Activated naive CD8-positive, alpha-beta T cell treated with anti-CD3 and anti-CD28 coated beads, Interleukin-2, amount 10 ng/mL, durations not matched to agents 7 days and 5 days (primary cell): Measurements from ENCODE around the gene HOXA11. TPM values are rescaled to one million over a fixed set of nuclear protein-coding genes. Genes with fewer than 3 reads are reported as not detected.

Source experiments
- ATAC-seq: fragments of 150-1000 bp; cut with Tn5 transposase; one replicate; pipeline ENCODE4 v1.10.0; 2021; ENCODE audit warnings: low read depth, moderate library complexity
- POLR2A ChIA-PET: fragments of 350-600 bp; sonication (Branson Sonifier 250); formaldehyde crosslinking; loops from one replicate; lab custom pipeline; 2021; ENCODE audit warnings: antibody characterized with exemption; lab: Charles Lee
- DNase-seq: peaks from one replicate; pipeline ENCODE4 v3.0.0; 2021
- H3K27ac Mint-ChIP-seq: one replicate; pipeline ENCODE4 v1.8.0; 2022; ENCODE audit warnings: mild to moderate bottlenecking, mixed read lengths
- H3K27me3 Mint-ChIP-seq: one replicate; pipeline ENCODE4 v1.8.0; 2022; ENCODE audit warnings: mild to moderate bottlenecking, moderate library complexity, mixed read lengths
- H3K36me3 Mint-ChIP-seq: one replicate; pipeline ENCODE4 v1.8.0; 2021; ENCODE audit warnings: mild to moderate bottlenecking, mixed read lengths
- H3K4me1 Mint-ChIP-seq: one replicate; pipeline ENCODE4 v1.8.0; 2021; ENCODE audit warnings: mixed read lengths
- H3K4me3 Mint-ChIP-seq: one replicate; pipeline ENCODE4 v1.8.0; 2022; ENCODE audit warnings: mild to moderate bottlenecking, moderate library complexity, mixed read lengths
- H3K9me3 Mint-ChIP-seq: one replicate; pipeline ENCODE4 v1.8.0; 2021; ENCODE audit warnings: mixed read lengths
- total RNA-seq, 2 experiments: library from RNA; stranded (reverse); gene quantifications; one replicate each; pipeline ENCODE4 v1.2.3, GENCODE V29; 2021

HOXA11 gene
- total RNA-seq, 2 experiments from 2014 or later, result not detected

- peaks cover 72% of the 10 kb centered on the region for H3K27me3 Mint-ChIP-seq
- peaks cover 17% of the 10 kb centered on the region for H3K4me1 Mint-ChIP-seq
- ATAC-seq, result no peak
- H3K27ac Mint-ChIP-seq, result no peak overlapping the region
- no peak for DNase-seq
- no peaks in the 10 kb centered on the region for H3K9me3 Mint-ChIP-seq
- peak overlapping the region; percentile 55 for H3K4me3 Mint-ChIP-seq
- H3K36me3 Mint-ChIP-seq, result no peaks in the 10 kb centered on the region
- POLR2A ChIA-PET, result no interaction called here
Measured at GRCh38 chr7:27148031-27148755, 36.8 kb downstream of the HOXA11 start.

- POLR2A ChIA-PET, result no interaction called here
- no peaks in the 10 kb centered on the region for H3K36me3 Mint-ChIP-seq
- H3K4me1 Mint-ChIP-seq, result peaks cover 17% of the 10 kb centered on the region
- ATAC-seq (no peak), DNase-seq (no peak)
- H3K9me3 Mint-ChIP-seq, result no peaks in the 10 kb centered on the region
- H3K4me3 Mint-ChIP-seq, result peak within 1 kb of the TSS; percentile 55
- peaks cover 67% of the 10 kb centered on the region for H3K27me3 Mint-ChIP-seq
- H3K27ac Mint-ChIP-seq, result no peak within 1 kb of the TSS
Measured at GRCh38 chr7:27147199-27148030, 37.6 kb downstream of the HOXA11 start, which contains the start of gene HOXA6. Gene HOXA6 (minus strand): TSS chr7:27147774. CDS start chr7:27147749, 25 bp downstream.

GRCh38 chr7:27146491-27147198, 38.4 kb downstream of the HOXA11 start:
- Mint-ChIP-seq H3K4me3 (no peak overlapping the region), H3K4me1 (peaks cover 11% of the 10 kb centered on the region), H3K27ac (no peak overlapping the region), H3K27me3 (peaks cover 59% of the 10 kb centered on the region), H3K9me3 (no peaks in the 10 kb centered on the region), H3K36me3 (no peaks in the 10 kb centered on the region)
- ATAC-seq, result no peak
- POLR2A ChIA-PET, result no interaction called here
- no peak for DNase-seq

GRCh38 chr7:27145914-27146412, 39.1 kb downstream of the HOXA11 start:
- H3K4me1 Mint-ChIP-seq, result peaks cover 6% of the 10 kb centered on the region
- POLR2A ChIA-PET, result interaction anchor here (0.6 kb wide), 1 partner anchor 49 kb away, joined by 5 read pairs; no protein-coding TSS in a partner anchor
- H3K27ac Mint-ChIP-seq, result no peak overlapping the region
- H3K27me3 Mint-ChIP-seq, result peaks cover 52% of the 10 kb centered on the region
- no peak overlapping the region for H3K4me3 Mint-ChIP-seq
- H3K9me3 Mint-ChIP-seq, result no peaks in the 10 kb centered on the region
- no peaks in the 10 kb centered on the region for H3K36me3 Mint-ChIP-seq
- DNase-seq, result no peak
- ATAC-seq, result no peak

GRCh38 chr7:27145165-27145913, 39.7 kb downstream of the HOXA11 start:
- Mint-ChIP-seq H3K27ac (no peak overlapping the region), H3K4me3 (no peak overlapping the region), H3K27me3 (peaks cover 47% of the 10 kb centered on the region), H3K9me3 (no peaks in the 10 kb centered on the region), H3K4me1 (peaks cover 3% of the 10 kb centered on the region), H3K36me3 (no peaks in the 10 kb centered on the region)
- POLR2A ChIA-PET, result interaction anchor here (0.6 kb wide), 1 partner anchor 48 kb away, joined by 5 read pairs; no protein-coding TSS in a partner anchor
- no peak for DNase-seq
- no peak for ATAC-seq

- H3K27ac Mint-ChIP-seq, result no peak overlapping the region
- no peak overlapping the region for H3K4me3 Mint-ChIP-seq
- H3K4me1 Mint-ChIP-seq, result peaks cover 2% of the 10 kb centered on the region
- no peak for DNase-seq
- H3K27me3 Mint-ChIP-seq, result peaks cover 42% of the 10 kb centered on the region
- no peaks in the 10 kb centered on the region for H3K36me3 Mint-ChIP-seq
- no peaks in the 10 kb centered on the region for H3K9me3 Mint-ChIP-seq
- no peak for ATAC-seq
- POLR2A ChIA-PET, result no interaction called here
Measured at GRCh38 chr7:27144781-27145164, 40.3 kb downstream of the HOXA11 start.

GRCh38 chr7:27143950-27144780, 40.9 kb downstream of the HOXA11 start:
- H3K4me3 Mint-ChIP-seq, result no peak overlapping the region
- no peak for DNase-seq
- H3K27ac Mint-ChIP-seq, result no peak overlapping the region
- peaks cover 2% of the 10 kb centered on the region for H3K4me1 Mint-ChIP-seq
- POLR2A ChIA-PET, result no interaction called here
- ATAC-seq, result no peak
- no peaks in the 10 kb centered on the region for H3K36me3 Mint-ChIP-seq
- no peaks in the 10 kb centered on the region for H3K9me3 Mint-ChIP-seq
- H3K27me3 Mint-ChIP-seq, result peaks cover 36% of the 10 kb centered on the region

- H3K27me3 Mint-ChIP-seq, result peaks cover 31% of the 10 kb centered on the region
- no peak for ATAC-seq
- H3K27ac Mint-ChIP-seq, result no peak within 1 kb of the TSS
- H3K4me1 Mint-ChIP-seq, result peaks cover 2% of the 10 kb centered on the region
- H3K36me3 Mint-ChIP-seq, result no peaks in the 10 kb centered on the region
- DNase-seq, result no peak
- POLR2A ChIA-PET, result no interaction called here
- no peaks in the 10 kb centered on the region for H3K9me3 Mint-ChIP-seq
- H3K4me3 Mint-ChIP-seq, result no peak within 1 kb of the TSS
Measured at GRCh38 chr7:27143023-27143949, 41.7 kb downstream of the HOXA11 start, which contains the start of gene HOXA5. Gene HOXA5 (minus strand): TSS chr7:27143681. CDS start chr7:27143607, 74 bp downstream.

- Mint-ChIP-seq H3K36me3 (no peaks in the 10 kb centered on the region), H3K27ac (no peak overlapping the region), H3K9me3 (no peaks in the 10 kb centered on the region), H3K27me3 (peaks cover 32% of the 10 kb centered on the region), H3K4me1 (no peaks in the 10 kb centered on the region), H3K4me3 (no peak overlapping the region)
- POLR2A ChIA-PET, result no interaction called here
- DNase-seq (no peak), ATAC-seq (no peak)
Measured at GRCh38 chr7:27142580-27143022, 42.4 kb downstream of the HOXA11 start.

GRCh38 chr7:27141923-27142579, 43.0 kb downstream of the HOXA11 start:
- Mint-ChIP-seq H3K9me3 (no peaks in the 10 kb centered on the region), H3K4me1 (no peaks in the 10 kb centered on the region), H3K4me3 (no peak overlapping the region), H3K27ac (no peak overlapping the region), H3K36me3 (no peaks in the 10 kb centered on the region), H3K27me3 (peaks cover 32% of the 10 kb centered on the region)
- DNase-seq (no peak), ATAC-seq (no peak)
- POLR2A ChIA-PET, result no interaction called here
